COR-L47 (cell line): ENCODE data around the gene CHST9.
A peak's percentile ranks its signal among the peaks of the same experiment; 100 is the strongest.

Experiments used
- DNase-seq: peaks from one replicate; lab custom pipeline; 2025; lab: John Stamatoyannopoulos, UW

CHST9 gene

GRCh38 chr18:26864658-26865057 is 320.4 kb downstream of the CHST9 start:
- no peak for DNase-seq

- DNase-seq = no peak
Measured at GRCh38 chr18:26863921-26864497, 321.1 kb downstream of the CHST9 start.

DNA sequence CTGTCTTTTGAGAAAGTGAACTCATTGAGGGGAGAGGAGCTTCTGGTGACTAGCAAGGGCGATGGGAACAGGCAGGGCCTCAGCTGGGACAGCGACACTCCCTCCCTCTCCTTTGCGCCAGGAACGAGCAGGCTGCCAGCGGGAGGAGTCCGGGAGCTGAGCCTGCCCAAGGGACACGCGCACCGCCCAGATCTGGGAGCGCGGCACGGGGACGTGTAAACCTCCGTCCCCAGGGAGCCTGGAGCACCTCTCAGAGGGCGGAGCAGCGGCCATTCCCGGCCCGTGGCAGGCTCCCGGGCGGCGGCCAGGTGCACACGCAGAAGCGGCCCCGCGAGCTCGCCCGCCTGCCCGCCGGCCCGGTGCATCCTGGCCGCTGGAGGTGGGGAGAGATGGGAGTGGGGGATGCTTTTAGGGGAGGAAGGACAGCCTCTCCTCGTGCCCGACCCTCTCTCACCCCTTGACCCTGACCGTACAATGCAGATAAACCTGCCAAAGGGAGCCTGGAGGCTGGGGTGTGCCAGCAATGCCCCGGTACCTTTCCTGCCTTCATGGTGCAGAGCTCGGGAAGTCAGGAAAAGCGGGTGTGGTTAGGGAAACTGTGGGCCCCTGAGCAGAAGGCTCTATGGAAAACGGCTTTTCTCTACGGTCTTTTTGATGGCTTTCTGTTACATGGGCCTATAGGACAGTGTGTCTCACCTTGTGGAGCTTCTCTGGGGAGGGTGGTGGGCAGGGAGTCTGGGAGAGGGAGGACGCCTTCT is 321.8 kb downstream of the CHST9 start:
- DNase-seq = peak; percentile 77

DNA sequence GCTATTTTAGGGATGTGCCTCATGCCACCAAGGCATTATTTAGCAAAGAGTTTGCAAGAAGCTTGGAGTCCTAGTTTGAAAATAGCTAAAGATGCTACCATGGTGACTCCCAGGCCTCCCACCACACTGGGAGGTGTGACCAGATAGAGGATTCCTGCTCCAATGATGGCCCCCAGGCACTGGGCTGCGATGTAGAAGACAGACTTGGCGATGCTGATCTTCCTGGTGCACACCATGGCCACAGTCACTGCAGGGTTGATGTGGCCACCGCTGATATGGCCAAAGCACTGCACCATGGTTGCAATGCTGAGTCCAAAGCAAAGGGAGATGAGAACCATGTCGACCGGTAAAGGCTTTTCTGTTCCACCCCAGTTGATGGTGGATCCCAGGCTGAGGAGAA is 323.0 kb downstream of the CHST9 start:
- no peak for DNase-seq
